ENCODE measurements around the gene PSMC4.

PSMC4 gene

DNA sequence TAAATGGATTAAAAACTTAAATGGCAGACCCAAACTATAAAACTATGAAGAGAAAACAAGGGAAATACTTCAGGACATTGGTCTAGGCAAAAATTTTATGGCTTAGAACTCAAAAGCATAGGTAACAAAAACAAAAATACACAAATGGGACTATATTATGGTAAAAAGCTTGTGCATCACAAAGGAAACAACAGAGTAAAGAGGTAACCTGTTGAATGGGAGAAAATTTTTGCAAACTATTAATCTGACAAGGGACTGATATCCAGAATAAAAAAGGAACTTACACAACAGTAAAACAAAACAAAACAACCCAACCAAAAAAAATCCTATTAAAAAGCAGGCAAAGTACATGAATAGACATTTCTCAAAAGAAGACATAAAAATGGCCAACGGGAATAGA lies 16.6 kb downstream of the PSMC4 start:
- no peak for FAIRE-seq
- TF ChIP-seq, protein P1, sequence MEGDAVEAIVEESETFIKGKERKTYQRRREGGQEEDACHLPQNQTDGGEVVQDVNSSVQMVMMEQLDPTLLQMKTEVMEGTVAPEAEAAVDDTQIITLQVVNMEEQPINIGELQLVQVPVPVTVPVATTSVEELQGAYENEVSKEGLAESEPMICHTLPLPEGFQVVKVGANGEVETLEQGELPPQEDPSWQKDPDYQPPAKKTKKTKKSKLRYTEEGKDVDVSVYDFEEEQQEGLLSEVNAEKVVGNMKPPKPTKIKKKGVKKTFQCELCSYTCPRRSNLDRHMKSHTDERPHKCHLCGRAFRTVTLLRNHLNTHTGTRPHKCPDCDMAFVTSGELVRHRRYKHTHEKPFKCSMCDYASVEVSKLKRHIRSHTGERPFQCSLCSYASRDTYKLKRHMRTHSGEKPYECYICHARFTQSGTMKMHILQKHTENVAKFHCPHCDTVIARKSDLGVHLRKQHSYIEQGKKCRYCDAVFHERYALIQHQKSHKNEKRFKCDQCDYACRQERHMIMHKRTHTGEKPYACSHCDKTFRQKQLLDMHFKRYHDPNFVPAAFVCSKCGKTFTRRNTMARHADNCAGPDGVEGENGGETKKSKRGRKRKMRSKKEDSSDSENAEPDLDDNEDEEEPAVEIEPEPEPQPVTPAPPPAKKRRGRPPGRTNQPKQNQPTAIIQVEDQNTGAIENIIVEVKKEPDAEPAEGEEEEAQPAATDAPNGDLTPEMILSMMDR (IDR thresholded peaks at IDR 0.05; ENCODE audit: insufficient read depth, missing control alignments): no peak
- DNase-seq (ENCODE audit: insufficient read length, low spot score): no peak

- TF ChIP-seq, protein P1 (IDR thresholded peaks at IDR 0.05; ENCODE audit: insufficient read depth, missing control alignments): no peak
- DNase-seq (ENCODE audit: insufficient read length, low spot score) (no peak), FAIRE-seq (no peak)
These were observed 22.6 kb downstream of the PSMC4 start for GRCh38 chr19:39993605-39994004.

- no peak for FAIRE-seq
These were observed 23.4 kb downstream of the PSMC4 start for GRCh38 chr19:39994361-39994760.

GRCh38 chr19:39995794-39996193 lies 24.8 kb downstream of the PSMC4 start:
- DNase-seq (ENCODE audit: insufficient read length, low spot score): no peak
- FAIRE-seq: no peak
- TF ChIP-seq, protein P1 (IDR thresholded peaks at IDR 0.05; ENCODE audit: insufficient read depth, missing control alignments): no peak

More at GRCh38 chr19:39994361-39994760, 23.4 kb downstream of the PSMC4 start:
- TF ChIP-seq, protein P1 (IDR thresholded peaks at IDR 0.05; ENCODE audit: insufficient read depth, missing control alignments): no peak
- DNase-seq (ENCODE audit: insufficient read length, low spot score): no peak

DNA sequence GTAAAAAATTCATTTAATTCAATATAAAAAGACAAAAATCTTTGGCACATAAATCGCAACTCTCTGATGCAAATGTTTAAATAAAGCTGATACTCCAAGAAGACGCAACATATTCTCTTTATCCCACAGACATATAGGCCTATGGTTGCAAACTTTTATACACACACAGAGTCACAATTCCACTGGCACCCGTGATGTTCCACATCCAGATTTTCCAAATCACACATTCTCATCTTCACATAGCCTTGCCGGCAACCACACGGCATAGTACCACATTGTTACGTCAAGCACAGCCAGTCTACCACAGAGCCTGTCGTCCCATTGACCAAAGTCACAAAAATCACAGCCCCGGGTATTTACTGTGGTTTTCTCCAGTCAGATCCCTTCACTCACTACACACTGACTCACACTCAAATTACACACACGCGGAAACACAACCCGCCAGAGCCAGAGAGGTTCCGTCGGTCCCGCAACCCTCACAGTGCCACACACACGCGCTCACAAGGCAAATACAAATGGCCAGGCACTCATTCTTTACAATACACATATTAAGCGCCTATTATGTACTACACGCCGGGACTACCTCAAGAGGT lies 25.3 kb downstream of the PSMC4 start:
- DNase-seq (ENCODE audit: insufficient read length, low spot score) (no peak), FAIRE-seq (no peak)
- TF ChIP-seq, protein P1 (IDR thresholded peaks at IDR 0.05; ENCODE audit: insufficient read depth, missing control alignments): no peak

GRCh38 chr19:39996811-39997637 lies 26.1 kb downstream of the PSMC4 start, which contains the start of gene ZNF546:
Gene ZNF546, plus strand, starts transcription at chr19:39997060. Its CDS starts 1,267 bp downstream, at chr19:39998327.
- FAIRE-seq (no peak), DNase-seq (ENCODE audit: insufficient read length, low spot score) (peak; percentile 91)
- TF ChIP-seq, protein P1 (IDR thresholded peaks at IDR 0.05; ENCODE audit: insufficient read depth, missing control alignments): no peak
